IPS-15b (cell line): ENCODE measurements around the gene LAMA2.

ENCODE experiments used
- H3K27me3 ChIP-seq: one replicate; pipeline ENCODE4 v1.6.1; 2013; ENCODE audit warnings: low read length; ENCODE audit not compliant: control insufficient read depth, insufficient read depth
- H3K36me3 ChIP-seq: one replicate; pipeline ENCODE4 v1.6.1; 2013; ENCODE audit warnings: low read length; ENCODE audit not compliant: control insufficient read depth, insufficient read depth
- H3K4me1 ChIP-seq: one replicate; pipeline ENCODE4 v1.6.1; 2013; ENCODE audit warnings: mild to moderate bottlenecking, low read length; ENCODE audit not compliant: control insufficient read depth, insufficient read depth
- H3K4me3 ChIP-seq: one replicate; pipeline ENCODE4 v1.5.1; 2013; ENCODE audit warnings: low read depth, low read length
- H3K9ac ChIP-seq: one replicate; pipeline ENCODE4 v1.6.1; 2013; ENCODE audit warnings: low read depth, mild to moderate bottlenecking, low read length
- H3K9me3 ChIP-seq: one replicate; pipeline ENCODE4 v1.6.1; 2013; ENCODE audit warnings: mild to moderate bottlenecking, low read length; ENCODE audit not compliant: control insufficient read depth, insufficient read depth

The LAMA2 gene

DNA sequence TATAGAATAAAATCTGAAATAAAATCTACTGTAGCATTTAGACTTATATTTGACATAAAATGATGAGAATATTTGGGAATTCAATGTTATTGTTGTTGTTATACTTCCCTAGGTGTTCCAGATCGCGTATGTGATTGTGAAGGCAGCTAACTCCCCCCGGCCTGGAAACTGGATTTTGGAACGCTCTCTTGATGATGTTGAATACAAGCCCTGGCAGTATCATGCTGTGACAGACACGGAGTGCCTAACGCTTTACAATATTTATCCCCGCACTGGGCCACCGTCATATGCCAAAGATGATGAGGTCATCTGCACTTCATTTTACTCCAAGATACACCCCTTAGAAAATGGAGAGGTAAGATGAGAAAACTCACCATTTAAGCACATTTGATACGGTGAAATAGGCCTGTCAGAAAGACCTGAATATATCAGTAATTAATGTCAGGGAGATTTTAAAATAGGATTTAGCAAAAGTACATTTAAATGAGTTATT is 215.2 kb downstream of the LAMA2 start:
- Histone ChIP-seq H3K4me3 (no peak overlapping the region), H3K9ac (no peak overlapping the region), H3K36me3 (no peaks in the 10 kb centered on the region), H3K27me3 (no peaks in the 10 kb centered on the region), H3K9me3 (no peaks in the 10 kb centered on the region), H3K4me1 (no peaks in the 10 kb centered on the region)

DNA sequence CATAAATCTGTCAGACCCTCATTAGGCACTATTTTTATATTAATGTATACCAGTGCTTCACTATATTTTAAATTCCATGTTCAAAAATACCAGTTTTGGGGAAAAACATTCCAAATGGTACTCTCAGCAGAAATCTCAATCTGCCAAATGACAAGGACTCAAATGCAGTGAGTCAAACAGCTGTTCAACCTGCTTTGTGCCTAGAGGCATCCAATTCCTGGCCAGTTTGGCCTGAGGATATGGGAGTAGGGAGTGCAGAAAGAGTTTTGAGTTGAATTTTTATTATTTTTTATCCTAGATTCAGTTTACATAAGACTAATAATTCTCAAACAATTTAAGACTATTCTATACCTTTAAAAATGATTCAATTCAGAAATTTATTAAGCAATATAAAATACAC is 216.8 kb downstream of the LAMA2 start:
- Histone ChIP-seq H3K9ac (no peak overlapping the region), H3K4me3 (no peak overlapping the region), H3K9me3 (no peaks in the 10 kb centered on the region), H3K36me3 (no peaks in the 10 kb centered on the region), H3K27me3 (no peaks in the 10 kb centered on the region), H3K4me1 (no peaks in the 10 kb centered on the region)

DNA sequence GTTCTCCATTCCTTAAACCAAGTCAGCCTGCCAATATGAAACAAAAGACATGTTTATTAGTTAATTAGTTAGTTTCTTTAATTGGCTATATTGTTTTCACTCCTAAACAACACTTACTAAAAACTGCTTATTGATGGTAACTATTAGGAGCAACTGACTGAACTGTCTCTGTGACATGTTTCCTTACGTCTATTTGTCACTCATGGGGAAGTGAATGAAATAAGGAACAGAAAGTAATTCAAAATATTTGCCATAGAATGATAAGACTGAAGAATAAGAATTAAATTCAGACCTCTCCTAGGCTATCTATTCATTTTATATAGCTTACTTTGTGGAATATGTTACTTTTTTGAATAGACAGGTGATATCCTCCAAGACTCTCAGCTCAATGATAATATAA is 217.2 kb downstream of the LAMA2 start:
- no peaks in the 10 kb centered on the region for H3K27me3 ChIP-seq

DNA sequence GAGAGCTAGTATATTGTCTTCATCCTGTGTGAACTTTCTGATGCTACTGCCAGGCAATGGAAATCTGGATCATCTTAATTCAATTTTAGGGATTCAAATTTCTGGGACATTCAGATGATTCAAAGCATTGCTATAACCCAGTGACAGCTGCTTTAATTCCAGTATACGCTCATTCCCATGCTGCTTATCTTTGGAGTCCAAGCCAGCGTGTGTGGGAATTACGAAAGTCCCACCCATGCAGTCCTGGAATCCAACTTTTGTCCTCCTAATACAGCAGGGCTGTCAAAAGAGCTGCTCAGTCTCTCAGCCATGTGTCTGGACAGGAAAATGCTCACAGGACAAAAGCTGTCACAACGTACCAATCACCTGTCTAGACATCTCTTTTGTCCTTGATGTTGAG is 219.8 kb downstream of the LAMA2 start:
- Histone ChIP-seq H3K9me3 (no peaks in the 10 kb centered on the region), H3K36me3 (no peaks in the 10 kb centered on the region), H3K27me3 (no peaks in the 10 kb centered on the region), H3K4me1 (peaks cover 5% of the 10 kb centered on the region), H3K9ac (no peak overlapping the region), H3K4me3 (no peak overlapping the region)

More for the DNA sequence above, 217.2 kb downstream of the LAMA2 start:
- Histone ChIP-seq H3K4me3 (no peak overlapping the region), H3K4me1 (peaks cover under 1% of the 10 kb centered on the region), H3K36me3 (no peaks in the 10 kb centered on the region), H3K9me3 (no peaks in the 10 kb centered on the region), H3K9ac (no peak overlapping the region)

DNA sequence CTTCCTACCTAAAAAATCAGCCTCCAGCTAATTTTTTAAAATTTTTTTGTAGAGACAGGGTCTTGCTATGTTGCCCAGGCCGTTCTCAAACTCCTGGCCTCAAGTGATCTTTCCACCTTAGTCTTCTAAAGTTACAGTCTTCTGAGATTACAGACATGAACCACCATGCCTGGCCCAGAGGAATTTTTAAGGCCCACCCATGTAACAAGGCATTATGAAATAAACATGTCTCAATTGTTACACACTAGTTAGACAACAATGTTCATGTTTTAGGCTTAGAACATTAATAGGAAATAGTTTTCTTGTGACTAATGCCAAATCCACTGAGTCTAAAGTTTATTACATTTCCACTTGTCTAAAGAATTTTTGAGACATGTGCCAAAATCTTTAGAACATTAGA is 221.2 kb downstream of the LAMA2 start:
- peaks cover 5% of the 10 kb centered on the region for H3K4me1 ChIP-seq
- no peak overlapping the region for H3K4me3 ChIP-seq
- no peaks in the 10 kb centered on the region for H3K9me3 ChIP-seq
- H3K36me3 ChIP-seq = no peaks in the 10 kb centered on the region
- no peaks in the 10 kb centered on the region for H3K27me3 ChIP-seq
- no peak overlapping the region for H3K9ac ChIP-seq

DNA sequence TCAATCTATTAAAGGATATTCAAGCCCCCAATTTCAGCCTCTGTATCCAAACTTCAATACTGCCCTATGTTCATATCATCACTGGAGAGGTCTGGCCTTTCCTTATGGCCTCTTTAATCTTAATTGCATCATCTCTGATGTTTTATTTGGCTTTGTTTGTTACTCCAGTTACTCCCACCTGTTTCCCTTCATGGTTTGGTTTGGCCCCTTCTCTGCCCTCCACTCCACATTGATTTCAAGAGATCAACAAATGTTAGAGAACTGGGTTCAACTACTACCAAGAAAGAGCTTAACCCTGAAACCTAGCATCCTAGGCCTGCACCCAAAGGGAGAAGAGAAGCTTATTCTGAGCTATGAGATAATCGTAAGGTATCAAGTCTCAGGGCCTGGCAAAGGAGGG is 221.6 kb downstream of the LAMA2 start:
- no peaks in the 10 kb centered on the region for H3K27me3 ChIP-seq
- H3K4me3 ChIP-seq = no peak overlapping the region
- peaks cover 5% of the 10 kb centered on the region for H3K4me1 ChIP-seq
- no peaks in the 10 kb centered on the region for H3K36me3 ChIP-seq
- no peak overlapping the region for H3K9ac ChIP-seq
- H3K9me3 ChIP-seq = no peaks in the 10 kb centered on the region

DNA sequence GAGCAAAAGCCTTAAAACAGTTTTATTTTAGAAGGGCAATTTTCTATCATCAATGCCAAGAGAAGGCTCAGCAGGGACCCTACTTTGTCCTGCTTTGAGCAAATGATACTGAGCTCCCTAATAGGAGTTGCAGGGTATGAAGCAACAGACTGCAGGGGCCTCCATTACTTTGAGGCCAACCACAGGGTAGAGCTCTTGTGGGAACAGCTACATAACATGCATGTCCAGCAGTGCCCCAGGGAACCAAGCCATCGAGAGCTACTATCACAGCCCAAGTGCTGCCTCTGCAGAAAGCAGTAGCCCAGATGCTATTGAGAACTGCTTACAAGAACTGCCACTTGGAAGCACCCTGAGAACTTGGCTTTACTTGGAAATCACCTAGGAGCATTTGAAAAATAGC is 222.1 kb downstream of the LAMA2 start:
- Histone ChIP-seq H3K4me1 (peaks cover 5% of the 10 kb centered on the region), H3K9me3 (no peaks in the 10 kb centered on the region), H3K27me3 (no peaks in the 10 kb centered on the region), H3K36me3 (no peaks in the 10 kb centered on the region), H3K4me3 (no peak overlapping the region), H3K9ac (no peak overlapping the region)

DNA sequence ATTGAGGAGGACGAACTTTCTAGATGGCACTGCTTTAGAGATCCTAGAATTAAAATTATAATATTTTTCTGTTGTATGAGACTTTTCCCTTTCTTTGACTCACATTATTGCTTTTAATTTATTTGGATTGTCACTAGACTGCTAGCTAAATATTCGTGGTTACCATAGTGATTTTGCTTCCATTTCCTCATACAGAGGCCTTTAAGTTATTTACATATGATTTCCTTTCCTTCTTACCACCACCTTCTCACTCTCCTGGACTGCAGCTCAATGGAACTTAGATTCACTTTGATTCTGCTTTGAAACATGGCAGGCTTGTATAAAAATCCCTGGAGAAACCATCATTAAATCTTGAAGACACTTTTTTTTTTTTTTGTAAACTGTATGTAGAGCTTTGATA is 222.9 kb downstream of the LAMA2 start:
- Histone ChIP-seq H3K4me3 (no peak overlapping the region), H3K4me1 (peaks cover 5% of the 10 kb centered on the region), H3K9ac (no peak overlapping the region), H3K36me3 (no peaks in the 10 kb centered on the region), H3K9me3 (no peaks in the 10 kb centered on the region), H3K27me3 (no peaks in the 10 kb centered on the region)

DNA sequence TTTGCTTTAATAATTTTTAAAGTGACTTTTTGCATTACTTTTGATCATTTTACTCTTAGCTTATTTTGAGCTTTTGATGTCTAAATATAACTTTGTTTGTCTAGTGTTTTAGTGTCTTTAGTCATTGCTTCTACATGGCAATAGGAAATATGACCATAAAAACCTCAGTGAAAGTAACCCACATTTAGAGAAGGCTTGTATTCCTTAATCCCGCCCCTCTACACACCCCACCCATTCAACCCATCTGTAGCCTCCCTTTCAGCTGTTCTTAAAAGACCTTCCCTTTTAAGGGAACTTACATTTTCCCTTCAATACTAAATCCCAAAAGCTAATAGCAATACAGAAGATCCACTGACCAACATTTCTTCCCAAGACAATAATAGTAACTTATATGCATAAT is 225.4 kb downstream of the LAMA2 start:
- Histone ChIP-seq H3K9me3 (no peaks in the 10 kb centered on the region), H3K9ac (no peak overlapping the region), H3K36me3 (no peaks in the 10 kb centered on the region), H3K4me3 (no peak overlapping the region), H3K27me3 (no peaks in the 10 kb centered on the region), H3K4me1 (peaks cover 5% of the 10 kb centered on the region)

DNA sequence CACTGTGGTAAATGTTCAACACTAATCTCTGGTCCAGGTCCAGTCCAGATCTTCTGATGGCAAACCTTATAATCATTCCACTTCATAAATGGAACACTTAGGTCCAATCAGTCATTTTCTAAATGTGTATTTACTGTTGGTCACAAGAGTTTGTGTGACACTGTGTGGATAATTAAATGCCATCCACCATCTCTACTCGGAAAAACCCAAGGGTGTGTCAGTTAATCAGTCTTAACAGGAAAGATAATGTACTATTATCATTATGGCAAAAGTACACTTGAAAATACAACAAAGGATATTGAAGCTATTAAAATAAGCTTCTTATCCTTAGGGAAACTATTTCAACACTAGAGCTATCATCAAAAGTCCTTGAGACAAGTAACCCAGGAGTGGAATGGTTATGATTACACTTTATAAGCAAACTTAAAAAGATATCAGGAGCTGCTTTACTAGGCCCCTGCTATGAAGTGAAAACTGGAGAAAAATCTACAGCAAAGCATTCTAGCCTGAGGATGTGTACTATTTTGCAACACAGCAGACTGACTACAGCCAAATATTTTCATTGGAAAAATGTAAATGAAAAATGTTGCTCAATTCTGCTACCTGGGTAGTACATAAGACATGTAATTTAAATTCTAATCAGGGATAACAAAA is 227.9 kb downstream of the LAMA2 start:
- Histone ChIP-seq H3K36me3 (no peaks in the 10 kb centered on the region), H3K4me1 (no peaks in the 10 kb centered on the region), H3K4me3 (no peak overlapping the region), H3K9ac (no peak overlapping the region), H3K9me3 (no peaks in the 10 kb centered on the region), H3K27me3 (no peaks in the 10 kb centered on the region)

DNA sequence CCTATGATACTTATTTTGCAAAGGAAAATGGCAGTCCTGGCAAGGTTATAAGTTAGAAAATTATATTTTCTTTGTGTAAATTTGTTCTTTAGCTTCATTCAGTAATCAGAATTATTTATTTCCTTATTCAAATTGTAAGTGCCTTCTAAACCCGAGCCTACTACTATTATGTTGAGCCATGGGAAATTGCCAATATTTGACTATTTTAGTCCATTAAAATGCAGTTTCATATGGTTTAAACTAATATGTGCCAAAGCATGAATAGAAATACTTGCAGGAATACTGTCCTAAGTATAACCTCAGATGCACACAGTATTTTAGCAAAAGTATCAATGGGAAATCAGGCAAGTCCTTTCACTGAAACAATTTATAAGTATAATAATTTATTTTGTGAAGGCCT is 228.4 kb downstream of the LAMA2 start:
- H3K36me3 ChIP-seq = no peaks in the 10 kb centered on the region
- H3K4me1 ChIP-seq = no peaks in the 10 kb centered on the region
- H3K27me3 ChIP-seq = no peaks in the 10 kb centered on the region
- no peak overlapping the region for H3K4me3 ChIP-seq
- H3K9me3 ChIP-seq = no peaks in the 10 kb centered on the region
- H3K9ac ChIP-seq = no peak overlapping the region

DNA sequence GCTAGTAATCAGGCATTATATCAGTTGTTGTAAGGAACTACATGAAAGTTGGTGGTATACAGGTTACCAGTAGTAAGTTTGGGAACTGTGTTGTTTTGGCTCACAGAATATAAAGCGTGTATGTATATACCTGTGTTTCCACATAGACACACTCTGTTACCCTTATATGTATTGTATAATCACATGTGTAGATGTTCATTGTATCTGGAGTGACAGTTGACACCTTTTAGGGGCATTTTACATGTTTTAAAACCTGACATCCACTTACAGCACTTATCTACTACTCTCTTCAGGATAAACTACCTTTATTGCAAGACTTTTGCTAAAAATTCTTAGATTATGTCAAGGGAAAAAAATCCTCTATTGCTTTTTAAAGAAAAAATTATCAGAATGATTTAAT is 228.9 kb downstream of the LAMA2 start:
- Histone ChIP-seq H3K9ac (no peak overlapping the region), H3K9me3 (no peaks in the 10 kb centered on the region), H3K36me3 (no peaks in the 10 kb centered on the region), H3K27me3 (no peaks in the 10 kb centered on the region), H3K4me3 (no peak overlapping the region), H3K4me1 (no peaks in the 10 kb centered on the region)
